ENCODE data around the gene ZNF860.

DNA sequence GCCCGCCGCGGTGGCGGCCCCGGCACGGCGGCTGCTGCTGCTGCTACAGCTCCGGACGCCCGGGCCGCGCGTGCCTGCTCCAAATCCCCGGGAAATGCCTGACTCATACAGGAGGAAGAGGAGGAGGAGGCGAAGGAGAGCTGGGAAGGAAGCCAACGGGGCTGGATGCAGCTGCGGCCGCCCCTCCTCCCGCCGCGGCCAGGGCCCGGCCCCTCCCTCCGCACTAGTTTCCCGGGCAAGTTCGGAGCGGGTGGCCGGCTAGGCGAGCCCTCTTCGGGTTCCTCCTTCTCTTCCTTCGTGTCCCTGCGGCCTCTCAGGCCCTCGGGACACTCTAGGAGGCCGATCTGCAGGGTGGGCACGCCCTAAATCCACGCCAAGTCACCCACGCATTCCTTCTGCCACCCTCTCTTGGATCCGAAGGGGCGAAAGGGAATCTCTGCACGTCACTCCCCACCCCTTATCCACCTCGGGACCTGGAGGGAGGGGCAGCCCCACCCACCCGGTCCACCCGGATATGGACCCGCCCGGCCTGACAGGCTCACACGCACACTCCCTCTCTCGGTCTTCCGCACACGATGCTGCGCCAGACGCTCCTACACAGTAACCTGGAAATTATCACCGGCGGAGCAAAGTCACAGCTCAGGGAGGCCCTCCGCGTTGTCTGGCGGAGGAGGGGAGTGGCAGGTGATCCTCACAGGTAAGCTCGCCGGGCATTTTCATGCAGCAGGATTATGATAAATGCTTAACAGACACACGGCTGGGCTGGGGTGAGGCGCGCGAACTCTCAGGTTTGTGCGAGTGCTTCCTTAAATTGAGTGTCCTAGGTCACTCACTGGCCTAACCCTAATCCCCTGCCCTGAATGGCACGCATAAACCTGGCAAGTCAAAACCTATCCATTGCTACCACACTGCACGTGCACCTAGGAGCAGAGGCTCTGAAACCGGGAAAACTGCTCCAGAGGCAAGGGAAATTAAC, at the start of gene ZNF860, which contains the start of gene OSBPL10:
- TF ChIP-seq POLR2A (IDR thresholded peaks at IDR 0.05; ENCODE audit: extremely low read depth, insufficient read length) = no peak
- TF ChIP-seq, protein P1, sequence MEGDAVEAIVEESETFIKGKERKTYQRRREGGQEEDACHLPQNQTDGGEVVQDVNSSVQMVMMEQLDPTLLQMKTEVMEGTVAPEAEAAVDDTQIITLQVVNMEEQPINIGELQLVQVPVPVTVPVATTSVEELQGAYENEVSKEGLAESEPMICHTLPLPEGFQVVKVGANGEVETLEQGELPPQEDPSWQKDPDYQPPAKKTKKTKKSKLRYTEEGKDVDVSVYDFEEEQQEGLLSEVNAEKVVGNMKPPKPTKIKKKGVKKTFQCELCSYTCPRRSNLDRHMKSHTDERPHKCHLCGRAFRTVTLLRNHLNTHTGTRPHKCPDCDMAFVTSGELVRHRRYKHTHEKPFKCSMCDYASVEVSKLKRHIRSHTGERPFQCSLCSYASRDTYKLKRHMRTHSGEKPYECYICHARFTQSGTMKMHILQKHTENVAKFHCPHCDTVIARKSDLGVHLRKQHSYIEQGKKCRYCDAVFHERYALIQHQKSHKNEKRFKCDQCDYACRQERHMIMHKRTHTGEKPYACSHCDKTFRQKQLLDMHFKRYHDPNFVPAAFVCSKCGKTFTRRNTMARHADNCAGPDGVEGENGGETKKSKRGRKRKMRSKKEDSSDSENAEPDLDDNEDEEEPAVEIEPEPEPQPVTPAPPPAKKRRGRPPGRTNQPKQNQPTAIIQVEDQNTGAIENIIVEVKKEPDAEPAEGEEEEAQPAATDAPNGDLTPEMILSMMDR (IDR thresholded peaks at IDR 0.05; ENCODE audit: low read depth, low read length) = no peak
- TF ChIP-seq, protein P2, sequence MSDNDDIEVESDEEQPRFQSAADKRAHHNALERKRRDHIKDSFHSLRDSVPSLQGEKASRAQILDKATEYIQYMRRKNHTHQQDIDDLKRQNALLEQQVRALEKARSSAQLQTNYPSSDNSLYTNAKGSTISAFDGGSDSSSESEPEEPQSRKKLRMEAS (IDR thresholded peaks at IDR 0.05; ENCODE audit: low read depth, low read length) = no peak
